ENCODE data around the gene CALN1.
"Not testable (repeated sequence)": the region's sequence is repeated elsewhere in the genome, so short reads cannot be mapped to it uniquely, and the experiment has no call there.

CALN1 gene

DNA sequence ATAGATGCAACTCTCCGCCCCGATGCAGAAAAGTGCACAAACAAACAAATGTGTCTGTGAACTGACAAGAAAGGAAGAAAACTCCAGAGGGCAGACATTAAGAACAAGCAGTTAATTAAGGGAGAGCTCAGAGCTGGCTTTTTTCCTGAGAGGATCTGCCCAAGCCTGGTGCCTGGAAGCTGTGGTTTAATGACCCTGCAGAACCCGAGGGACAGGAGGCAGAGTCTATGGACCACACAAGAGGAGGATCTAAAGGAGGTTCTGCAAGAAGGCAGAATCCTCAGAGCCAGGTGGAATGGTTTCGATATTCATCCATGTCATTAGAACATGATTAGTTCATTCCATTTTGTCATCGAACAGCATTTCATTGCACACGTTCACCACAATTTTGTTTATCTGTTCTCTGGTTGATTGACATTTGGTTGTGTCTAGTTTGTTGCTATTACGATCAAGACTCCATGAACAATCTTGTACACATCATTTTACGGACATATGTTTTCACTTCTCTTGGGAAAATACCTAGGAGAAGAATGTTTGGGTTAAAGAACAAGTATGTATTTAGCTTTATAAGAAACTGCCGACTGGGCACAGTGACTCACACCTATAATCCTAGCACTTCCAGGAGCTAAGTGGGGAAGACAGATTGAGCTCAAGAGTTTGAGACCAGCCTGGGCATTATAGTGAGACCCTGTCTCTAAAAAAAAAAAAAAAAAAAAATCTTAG is 560.2 kb downstream of the CALN1 start:
- DNase-seq, result no peak

DNA sequence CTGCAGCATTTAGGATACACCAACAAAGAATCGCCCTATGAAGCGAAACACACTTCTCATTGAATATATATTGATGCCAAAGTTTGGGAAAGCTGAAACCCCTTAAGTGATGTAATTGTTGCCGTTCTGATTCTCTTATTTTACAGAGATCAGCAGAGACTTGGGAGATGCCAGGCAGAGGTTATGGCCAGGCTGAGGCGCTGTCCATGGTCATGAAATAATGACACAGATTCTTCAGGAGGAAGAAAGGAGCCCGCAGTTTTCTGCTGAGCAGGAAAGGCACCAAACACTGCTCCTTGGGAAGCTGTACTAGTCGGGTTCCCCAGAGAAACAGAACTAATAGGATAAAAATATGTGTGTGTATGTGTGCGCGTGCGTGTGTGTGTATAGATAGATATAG is 566.0 kb downstream of the CALN1 start:
- no peak for DNase-seq

DNA sequence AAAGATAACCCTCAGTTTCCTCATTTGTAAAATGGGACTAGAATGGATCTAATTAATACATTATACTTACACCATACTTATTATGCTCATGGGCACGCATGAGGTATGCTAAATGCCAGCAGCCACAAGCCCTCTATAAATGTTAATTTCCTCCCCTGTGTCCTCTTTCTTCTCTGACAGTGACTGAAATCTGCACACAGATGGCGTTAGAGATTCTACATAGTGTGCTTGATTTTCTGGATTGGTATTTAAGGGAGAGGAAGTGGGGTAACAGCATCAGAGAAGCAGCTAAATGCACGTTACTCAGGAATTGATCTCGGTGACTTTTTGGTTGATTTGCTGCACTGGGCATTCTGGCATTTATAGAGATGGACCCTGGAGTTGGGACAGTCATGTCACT is 568.5 kb downstream of the CALN1 start:
- no peak for DNase-seq

DNA sequence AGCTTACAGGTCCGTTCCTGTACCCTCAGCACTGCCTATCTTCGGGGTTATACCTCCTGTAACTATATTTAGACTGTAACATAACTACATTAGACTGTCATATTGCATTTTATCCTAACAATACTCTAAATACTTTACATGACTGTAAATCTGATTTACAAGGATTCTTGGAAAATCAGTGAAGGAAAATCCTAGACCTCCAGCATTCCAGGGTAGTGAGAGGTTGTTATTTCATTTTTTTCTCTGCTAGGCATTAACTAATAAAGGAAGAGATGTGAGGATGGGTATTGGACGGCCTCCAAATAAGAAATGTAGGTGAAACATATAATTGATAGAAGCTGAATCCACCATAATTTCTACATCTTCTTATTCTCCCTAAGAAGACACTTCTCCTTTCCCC is 569.4 kb downstream of the CALN1 start:
- DNase-seq, result no peak

DNA sequence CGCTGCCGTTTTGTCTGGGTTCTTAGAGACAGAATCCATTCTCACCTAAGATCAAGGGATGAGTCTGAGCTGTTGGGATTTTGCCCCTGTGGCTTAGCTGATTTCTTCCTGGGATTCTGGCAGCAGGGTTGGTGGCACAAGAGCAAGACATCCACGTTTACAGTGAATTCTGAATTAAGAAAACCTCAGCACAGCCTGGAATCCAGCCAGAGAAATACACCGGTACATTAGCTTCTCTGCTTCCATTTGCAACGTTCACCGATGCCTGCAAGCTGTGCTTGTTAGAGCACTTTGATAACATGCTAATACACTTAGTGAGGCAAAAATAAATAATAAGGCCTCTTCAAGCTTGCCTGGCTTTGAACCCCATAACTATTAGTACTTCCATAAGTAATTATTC is 569.8 kb downstream of the CALN1 start:
- DNase-seq, result no peak

DNA sequence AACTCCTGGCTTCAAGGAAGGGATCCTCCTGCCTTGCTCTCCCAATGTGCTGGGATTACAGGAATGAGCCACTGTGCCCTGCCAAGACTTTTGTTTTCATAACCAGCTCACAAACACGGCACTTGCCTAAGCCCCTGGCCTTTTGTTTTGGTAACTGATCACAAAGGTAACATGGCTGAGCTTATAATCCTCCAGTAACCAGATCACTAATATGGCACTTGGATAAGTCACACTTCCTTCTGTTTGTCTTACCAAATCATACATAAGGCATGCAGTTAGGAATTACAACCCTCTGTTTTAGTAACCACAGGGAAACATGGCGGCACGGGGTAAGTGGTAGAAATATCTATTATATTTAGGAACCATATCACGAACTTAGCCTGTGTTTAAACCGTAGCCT is 577.1 kb downstream of the CALN1 start:
- no peak for DNase-seq

DNA sequence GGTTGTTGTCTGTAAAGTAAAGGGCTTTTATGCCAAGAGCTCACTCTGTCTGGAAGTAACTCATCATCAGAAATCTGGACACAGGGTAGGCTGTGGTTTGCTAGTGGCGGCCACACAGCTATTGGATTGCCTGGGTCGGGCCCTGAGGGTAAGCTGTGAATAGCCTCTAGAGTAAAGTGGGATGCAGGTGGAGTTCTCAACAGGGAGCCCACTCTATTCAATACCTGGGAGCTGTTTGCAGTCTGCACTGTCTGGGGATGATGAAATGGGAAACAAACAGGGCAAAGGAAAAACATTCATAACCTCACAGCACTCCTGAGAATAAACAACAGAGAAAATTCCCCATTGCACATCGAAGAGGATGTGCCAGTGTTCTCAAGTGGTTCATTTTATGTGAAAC is 582.6 kb downstream of the CALN1 start:
- no peak for DNase-seq

DNA sequence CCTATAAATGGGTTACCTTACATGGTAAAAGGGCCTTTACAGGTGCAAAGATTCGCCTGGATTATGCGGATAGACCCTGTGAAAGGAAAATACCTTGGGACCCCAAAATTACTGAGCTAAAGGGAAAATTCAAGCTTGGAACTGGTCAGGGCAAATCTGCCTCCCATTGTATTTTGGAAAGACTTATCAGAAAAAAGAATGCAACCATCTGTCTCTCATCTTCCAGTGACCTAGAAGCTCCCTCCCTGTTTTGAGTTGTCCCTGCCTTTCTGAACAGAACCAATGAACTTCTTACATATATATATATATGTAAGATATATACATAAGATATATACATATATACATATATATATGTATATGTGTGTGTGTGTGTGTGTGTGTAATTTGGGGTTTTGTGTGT is 583.8 kb downstream of the CALN1 start:
- no peak for DNase-seq

DNA sequence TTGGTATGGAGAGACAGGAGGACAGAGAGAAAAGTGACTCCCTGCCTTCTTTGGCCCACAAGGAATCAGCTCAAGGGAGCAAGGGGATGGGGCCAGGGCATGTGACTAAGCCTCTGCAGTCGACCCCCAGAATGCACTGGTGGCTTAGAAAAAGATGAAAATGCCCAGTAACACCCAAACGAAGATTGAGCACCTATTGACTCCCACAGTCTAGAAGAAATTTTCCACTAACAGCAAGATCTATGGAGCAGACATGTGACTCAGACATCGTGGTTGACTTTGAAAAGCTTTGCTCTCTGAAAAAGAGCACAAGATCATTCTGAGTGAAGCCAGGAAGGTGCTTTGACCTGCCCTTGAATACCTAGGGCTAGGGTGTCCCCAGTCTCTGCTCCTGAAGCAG is 586.0 kb downstream of the CALN1 start:
- no peak for DNase-seq

DNA sequence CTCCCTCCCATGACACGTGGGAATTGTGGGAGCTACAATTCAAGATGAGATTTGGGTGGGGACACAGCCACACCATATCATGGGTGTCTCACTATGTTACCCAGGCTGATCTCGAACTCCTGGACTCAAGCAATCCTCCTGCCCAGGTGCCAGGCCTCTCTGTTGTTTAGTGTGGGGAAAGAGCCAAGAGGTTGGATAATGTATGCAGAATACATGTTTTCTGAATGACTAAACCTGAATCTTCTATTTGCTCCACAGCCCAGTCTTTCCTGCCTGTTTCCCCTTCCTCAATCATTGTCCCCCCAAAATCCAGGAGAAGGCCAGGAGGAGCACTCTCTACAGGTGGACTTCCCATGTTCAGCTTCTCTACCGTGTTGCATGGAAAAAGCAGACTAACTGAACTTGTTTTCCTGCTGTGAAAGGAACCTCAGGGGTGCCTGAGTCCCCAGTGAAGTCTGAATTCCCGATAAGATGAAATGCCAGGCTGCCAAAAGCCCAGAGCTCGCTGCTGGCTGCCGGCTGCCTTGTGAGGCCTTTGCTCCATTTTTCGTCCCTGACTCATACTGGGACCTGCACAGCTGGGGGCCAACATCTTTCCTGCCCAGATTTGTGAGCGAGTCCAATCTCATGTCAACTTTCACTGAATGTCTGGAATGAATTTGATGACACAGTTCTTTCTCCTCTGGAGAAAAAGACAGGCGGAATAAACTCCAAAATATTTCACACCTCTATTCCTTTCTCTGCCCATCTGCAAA is 588.0 kb downstream of the CALN1 start:
- DNase-seq, result no peak

DNA sequence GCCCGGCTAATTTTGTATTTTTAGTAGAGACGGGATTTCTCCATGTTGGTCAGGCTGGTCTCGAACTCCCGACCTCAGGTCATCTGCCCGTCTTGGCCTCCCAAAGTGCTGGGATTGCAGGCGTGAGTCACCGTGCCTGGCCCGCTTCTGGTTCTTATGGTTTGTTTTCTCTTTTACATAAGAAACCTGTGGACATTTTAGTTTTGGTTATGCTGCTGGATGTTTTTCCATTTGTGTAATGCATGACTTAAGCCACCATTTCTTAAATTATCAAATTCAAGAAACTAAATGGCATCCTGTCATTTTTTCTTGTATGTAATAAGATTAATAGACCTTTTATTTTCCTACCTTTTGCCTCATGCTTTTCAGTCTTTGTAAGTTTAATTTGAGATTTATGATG is 589.7 kb downstream of the CALN1 start:
- not testable (repeated sequence) for DNase-seq

DNA sequence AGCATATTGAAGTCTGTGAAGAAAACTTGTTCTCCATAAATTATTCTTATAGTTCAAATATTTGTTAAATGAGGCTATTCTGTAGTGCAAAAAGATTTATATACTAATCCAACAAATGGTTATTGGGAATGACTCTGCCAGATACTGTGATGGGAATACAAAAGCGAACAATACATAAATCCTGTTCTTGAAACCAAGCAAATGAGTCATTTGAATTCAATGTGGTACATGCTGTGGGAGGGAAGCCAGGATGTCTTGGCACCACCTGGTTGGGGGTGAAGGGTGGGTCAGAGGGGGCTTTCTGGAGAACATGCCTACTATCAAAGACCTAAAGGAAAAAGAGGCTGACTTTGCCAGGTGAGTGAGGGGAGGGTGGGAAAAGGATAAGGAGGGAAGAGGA is 594.2 kb downstream of the CALN1 start:
- DNase-seq, result no peak

DNA sequence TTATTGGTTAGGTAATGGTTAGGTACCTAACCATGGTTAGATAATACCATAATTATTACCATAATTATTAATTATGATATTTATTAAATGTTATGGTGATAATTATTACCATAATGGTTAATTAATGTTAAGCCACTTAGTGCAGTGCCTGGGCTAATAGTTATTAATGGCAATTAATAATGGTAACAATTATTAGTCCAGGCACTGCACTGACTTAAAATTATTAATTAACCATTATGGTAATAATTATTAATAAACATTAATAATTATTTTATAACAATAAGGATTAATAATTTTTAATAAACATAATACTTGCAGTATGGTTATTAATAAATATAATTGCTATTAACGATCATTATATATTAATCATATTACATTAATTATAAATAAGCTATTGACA is 604.0 kb downstream of the CALN1 start:
- no peak for DNase-seq

DNA sequence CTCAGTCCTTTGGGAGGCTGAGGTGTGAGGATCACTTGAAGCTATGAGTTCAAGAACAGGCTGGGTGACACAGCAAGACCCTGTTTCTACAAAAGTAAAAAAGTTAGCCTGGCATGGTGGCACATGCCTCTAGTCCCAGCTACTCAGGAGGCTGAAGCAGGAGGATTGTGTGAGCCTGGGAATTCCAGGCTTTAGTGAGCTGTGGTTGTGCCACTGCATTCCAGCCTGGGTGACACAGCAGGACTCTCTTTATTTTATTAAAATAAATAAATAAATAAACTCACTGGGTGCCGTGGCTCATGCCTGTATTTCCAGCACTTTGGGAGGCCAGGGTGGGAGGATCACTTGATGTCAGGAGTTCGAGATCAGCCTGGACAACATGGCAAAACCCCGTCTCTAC is 607.9 kb downstream of the CALN1 start:
- no peak for DNase-seq

DNA sequence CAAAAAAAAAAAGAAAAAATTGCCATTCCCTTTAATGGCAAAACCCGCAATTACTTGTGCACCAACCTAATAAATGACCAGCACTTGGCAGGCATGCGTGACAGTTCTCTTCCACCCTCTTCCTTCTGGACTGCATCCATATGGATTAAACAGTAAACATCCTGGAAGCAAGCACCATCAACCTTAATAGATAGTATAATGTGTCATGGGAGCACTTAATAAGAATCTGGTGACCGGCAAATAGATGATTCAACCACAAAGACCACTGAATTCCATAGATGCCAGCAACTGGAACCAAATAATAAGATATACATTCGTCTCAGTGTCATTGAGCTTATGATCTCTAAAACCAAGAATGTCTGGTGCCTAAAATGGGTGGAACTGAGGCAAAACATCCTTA is 610.2 kb downstream of the CALN1 start:
- no peak for DNase-seq

DNA sequence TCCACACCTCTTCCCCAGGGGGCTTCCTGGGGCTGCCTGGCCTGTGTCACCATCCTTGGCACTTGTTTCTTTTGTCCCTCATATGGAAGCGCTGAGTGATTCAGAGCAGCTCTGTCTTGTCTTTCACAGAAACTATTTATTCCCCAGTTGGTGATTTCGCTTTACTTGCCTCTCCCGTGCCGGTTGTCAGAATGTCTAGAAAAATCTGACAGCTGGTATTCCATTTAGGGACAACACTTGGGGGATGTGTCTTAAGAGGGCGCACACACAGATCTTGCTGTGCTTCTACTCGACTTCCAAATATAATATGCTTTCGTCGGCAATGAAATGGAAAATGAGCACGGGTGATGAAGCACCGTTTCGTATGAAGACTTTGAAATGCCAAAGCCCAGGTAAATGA is 611.8 kb downstream of the CALN1 start:
- DNase-seq, result no peak

DNA sequence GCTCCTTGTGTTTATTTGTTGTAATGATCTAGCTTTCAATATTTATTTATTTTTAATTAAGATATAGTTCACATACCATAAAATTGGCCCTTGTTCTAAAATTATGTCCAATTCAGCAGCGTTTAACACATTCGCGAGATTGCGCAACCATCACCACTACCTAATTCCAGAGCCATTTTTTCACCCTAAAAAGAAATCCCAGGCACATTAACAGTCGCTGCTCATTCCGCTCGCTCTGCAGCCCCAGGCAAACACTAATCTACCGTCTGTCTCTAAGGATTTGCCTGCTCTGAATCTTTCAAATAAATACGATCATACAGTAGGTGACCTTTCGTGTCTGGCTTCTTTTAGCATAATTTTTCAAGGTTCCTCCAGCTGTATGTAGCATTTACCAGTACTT is 616.7 kb downstream of the CALN1 start:
- no peak for DNase-seq

DNA sequence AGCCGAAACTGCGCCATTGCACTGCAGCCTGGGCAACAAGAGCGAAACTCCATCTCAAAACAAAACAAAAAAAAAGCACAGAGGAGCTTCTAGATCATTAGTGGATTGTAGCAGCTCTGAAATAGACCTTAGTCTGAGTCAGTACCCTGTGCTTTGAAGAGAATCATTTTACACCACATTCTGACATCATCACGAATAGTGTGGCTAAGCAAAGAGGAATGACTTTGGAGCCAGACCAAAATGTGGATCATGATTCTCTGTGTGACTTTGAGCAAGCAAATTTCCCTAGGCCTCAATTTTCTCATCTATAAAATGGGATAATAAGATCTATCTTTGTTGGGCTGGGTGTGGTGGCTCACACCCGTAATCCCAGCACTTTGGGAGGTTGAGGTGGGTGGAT is 618.9 kb downstream of the CALN1 start:
- DNase-seq, result no peak

DNA sequence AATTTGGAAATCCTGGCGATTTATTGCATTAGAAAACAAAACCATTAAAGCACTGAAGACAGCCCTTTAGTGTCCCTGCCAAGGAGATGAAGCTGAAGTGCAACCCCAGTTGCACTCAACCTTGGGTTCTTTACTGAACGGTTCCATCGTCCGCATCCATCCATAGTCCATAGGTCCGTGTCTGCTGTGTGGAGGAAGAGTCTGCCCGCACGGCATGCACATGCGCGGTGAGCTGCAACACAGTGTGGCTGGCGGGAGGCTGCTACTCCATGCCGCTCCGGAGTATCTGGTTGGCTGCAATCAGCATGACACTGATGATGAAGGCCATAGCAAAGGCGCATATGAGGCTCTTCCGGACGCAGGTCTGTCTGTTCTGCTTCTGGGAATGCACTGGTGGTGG is 624.6 kb downstream of the CALN1 start:
- DNase-seq, result no peak

DNA sequence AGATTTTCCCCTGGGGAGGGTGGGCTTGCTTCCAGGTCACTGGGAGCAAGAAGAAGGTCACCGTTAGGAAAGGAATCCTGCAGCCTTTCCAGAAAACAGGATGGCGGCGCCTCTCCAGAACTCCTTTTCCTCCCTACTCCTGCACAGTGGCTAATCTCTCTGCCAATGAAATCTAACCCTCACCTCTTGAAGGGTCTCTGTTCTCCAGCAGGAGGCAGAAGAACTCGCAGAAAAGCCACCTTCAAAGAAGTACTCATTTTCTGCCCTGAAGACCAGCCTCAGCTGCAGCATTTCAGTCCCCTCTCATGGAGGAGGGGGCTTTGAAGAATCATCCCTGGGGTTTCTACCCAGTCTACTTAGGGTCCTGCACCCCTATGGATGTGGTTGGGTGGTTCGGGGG is 626.9 kb downstream of the CALN1 start:
- no peak for DNase-seq

DNA sequence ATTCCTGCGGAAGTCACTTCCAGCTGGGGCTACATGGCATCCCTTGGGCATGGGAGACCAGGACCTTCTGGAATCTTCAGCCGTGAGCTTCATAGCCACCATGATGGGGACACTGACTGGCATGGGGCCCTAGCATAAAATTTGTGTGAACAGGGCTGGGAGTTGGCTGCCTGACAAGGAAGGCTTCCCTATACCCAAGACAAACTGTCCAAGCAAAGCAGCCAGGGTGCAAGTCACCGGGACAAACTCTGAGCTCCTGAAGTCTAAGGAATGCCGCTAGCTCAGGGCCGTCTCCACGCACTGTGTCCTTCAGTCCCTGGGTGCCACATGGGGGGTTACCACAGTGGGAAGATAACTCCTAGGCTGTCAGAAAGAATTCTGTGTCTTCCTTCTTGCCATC is 627.4 kb downstream of the CALN1 start:
- no peak for DNase-seq

DNA sequence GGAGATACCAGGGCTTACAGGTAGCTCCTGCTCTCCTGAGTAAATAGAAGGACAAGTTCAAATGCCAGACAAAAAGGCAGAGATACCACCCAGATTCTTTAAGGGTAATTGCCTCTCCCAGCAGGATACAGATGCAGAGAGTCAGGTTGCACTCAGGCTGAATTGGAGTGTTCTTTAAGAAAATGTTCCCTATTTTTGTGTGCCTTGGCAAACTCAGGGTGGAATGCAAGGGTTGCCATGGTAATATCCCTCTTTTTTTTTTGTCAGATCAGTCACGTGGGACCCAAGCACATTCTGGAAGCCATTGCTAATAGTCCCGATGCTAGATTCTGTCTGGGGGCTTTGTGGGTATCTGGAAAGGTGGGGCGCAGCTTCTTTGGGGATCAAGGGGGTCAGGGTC is 628.0 kb downstream of the CALN1 start:
- DNase-seq, result no peak

DNA sequence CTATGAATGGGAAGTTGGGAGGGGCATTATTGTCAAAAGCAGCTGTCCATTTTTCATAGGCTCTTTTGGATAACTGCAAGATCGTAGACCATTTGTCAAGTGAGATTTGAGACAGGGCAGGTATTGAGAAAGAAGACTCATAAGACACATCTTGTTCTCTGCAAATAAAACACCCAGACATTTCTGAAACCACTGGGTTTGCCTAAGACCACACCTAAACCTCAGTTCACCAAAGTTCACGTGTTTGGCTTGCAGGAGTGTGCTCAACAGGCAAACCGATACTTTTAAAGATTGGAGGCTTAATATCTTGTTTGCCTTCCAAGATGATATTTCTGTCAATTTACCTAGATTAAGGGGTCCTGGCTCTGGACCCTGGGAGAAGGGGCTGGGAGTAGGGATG is 628.4 kb downstream of the CALN1 start:
- DNase-seq, result no peak

DNA sequence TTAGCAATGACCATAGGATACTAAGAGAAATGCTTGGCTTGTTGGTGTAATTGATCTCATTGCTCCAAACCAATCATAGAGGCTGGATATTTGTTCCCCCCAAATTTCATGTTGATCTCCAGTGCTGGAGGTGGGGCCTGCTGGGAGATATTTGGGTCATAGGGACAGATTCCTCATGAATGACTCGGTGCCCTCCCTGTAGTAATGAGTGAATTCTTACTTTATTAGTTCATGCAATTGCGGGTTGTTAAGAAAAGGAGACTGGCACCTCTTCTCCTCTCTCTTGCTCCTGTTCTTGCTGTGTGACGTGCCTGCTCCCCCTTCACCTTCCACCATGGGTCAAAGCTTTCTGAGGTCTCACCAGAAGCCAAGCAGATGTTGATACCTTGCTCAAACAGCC is 630.1 kb downstream of the CALN1 start:
- no peak for DNase-seq

DNA sequence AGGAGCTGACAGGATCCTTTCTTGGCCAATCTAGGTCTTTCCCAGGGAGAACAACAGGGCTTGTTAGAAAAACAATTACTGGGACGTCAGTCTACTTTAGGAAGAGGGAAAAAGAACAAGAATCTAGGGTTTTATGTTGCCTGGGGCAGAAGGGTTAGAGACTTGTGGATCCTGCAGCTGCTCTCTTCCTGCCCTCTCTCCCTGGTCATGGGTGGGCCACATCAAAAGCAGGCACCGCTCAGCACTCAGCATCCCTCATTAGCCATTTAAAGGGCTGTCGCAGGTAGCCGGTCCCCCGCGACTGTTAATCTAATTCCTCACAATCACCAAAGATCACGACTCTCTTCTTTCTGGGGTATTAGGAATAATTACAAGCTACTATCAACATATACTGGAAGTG is 631.9 kb downstream of the CALN1 start:
- no peak for DNase-seq
